T-helper 17 cell (primary cell): ENCODE data around the gene SPEN. TPM values are rescaled to one million over a fixed set of nuclear protein-coding genes. Genes with fewer than 3 reads are reported as not detected.
A peak's percentile ranks its signal among the peaks of the same experiment; 100 is the strongest.

Experiments used
- ATAC-seq: fragments of 150-1000 bp; cut with Tn5 transposase; 2 replicates; pipeline ENCODE4 v1.10.0; 2021; ENCODE audit warnings: mild to moderate bottlenecking, moderate library complexity
- DNase-seq, 3 donors: peaks; one replicate each; pipeline versions ENCODE4 v3.0.0 to v3.0.0-alpha.2; 2020 to 2021
- H3K9me3 ChIP-seq: one replicate; pipeline ENCODE4 v1.7.0; 2013; ENCODE audit warnings: low read length, mild to moderate bottlenecking; ENCODE audit not compliant: control insufficient read depth, poor library complexity, severe bottlenecking
- H3K27ac Mint-ChIP-seq: one replicate; pipeline ENCODE4 v1.8.0; 2022; ENCODE audit warnings: mild to moderate bottlenecking, moderate library complexity, mixed read lengths
- H3K27me3 Mint-ChIP-seq: one replicate; pipeline ENCODE4 v1.8.0; 2022; ENCODE audit warnings: mixed read lengths
- H3K36me3 Mint-ChIP-seq: one replicate; pipeline ENCODE4 v1.8.0; 2022; ENCODE audit warnings: low read depth, mixed read lengths
- H3K4me1 Mint-ChIP-seq: one replicate; pipeline ENCODE4 v1.8.0; 2022; ENCODE audit warnings: mild to moderate bottlenecking, mixed read lengths
- H3K4me3 Mint-ChIP-seq: one replicate; pipeline ENCODE4 v1.8.0; 2022; ENCODE audit warnings: mild to moderate bottlenecking, moderate library complexity, mixed read lengths
- total RNA-seq, 4 donors: library from RNA in 2 of 4; stranded (reverse) in 2 of 4; gene quantifications; one replicate each; pipeline ENCODE4 v1.2.3 and lab custom pipeline; 2022 to 2026

Gene SPEN
- total RNA-seq, 2 donors from 2014 or later, result 73.8 to 79.1 TPM

- no peaks in the 10 kb centered on the region for H3K9me3 ChIP-seq
- DNase-seq, result no peak
- no peak overlapping the region for H3K4me3 Mint-ChIP-seq
- peaks cover 8% of the 10 kb centered on the region for H3K36me3 Mint-ChIP-seq
- H3K27me3 Mint-ChIP-seq, result no peaks in the 10 kb centered on the region
- peak; percentile 37 for ATAC-seq
- peak overlapping the region; percentile 82 for H3K27ac Mint-ChIP-seq
- peaks cover 51% of the 10 kb centered on the region for H3K4me1 Mint-ChIP-seq
Observed at GRCh38 chr1:15957221-15958095, 110.0 kb downstream of the SPEN start.

DNA sequence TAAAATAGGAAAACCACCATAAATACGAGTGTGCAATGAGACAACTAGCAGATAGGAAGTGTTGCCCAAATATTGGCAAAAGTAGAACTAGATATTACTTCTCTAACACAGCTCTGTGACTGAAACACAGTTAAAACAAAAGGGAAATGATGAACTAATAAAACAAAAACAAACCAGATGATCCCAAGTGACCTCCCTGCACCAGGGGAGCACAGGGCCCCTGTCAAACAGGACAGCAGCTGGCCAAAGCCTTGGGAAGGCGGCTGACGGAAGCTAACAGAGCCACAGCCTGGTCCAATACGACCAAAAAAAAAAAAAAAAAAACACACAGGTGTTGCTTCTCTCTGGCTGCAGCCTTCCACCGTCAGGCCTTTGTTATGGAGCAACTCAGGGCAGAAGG lies 110.6 kb downstream of the SPEN start:
- H3K36me3 Mint-ChIP-seq, result peaks cover 8% of the 10 kb centered on the region
- H3K4me3 Mint-ChIP-seq, result peak overlapping the region; percentile 12
- H3K9me3 ChIP-seq, result no peaks in the 10 kb centered on the region
- ATAC-seq (no peak), DNase-seq (no peak)
- peaks cover 47% of the 10 kb centered on the region for H3K4me1 Mint-ChIP-seq
- no peaks in the 10 kb centered on the region for H3K27me3 Mint-ChIP-seq
- peak overlapping the region; percentile 82 for H3K27ac Mint-ChIP-seq

DNA sequence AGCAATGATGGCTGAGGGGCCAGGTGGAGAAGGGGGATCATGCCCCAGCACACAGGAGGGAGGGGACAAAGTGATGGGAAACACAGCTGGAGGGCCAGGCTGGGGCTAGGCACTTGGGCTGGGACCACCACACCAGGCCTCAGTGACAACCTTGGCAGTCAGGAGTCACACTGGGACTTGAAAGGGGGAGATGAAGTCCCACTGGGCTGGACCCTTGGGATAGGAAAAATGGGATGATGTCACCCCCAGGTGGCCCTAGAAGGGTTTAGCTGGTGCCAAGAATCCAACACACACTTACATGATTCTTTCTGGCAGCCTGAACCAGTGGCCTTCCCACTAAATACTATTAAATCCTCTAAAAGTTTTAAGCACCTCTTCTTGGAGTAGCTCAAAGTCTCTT lies 111.3 kb downstream of the SPEN start:
- no peaks in the 10 kb centered on the region for H3K27me3 Mint-ChIP-seq
- H3K4me3 Mint-ChIP-seq, result no peak overlapping the region
- ATAC-seq (no peak), DNase-seq (no peak)
- H3K4me1 Mint-ChIP-seq, result peaks cover 49% of the 10 kb centered on the region
- peak overlapping the region; percentile 82 for H3K27ac Mint-ChIP-seq
- no peaks in the 10 kb centered on the region for H3K9me3 ChIP-seq
- H3K36me3 Mint-ChIP-seq, result peaks cover 8% of the 10 kb centered on the region

GRCh38 chr1:15959424-15959823 lies 111.9 kb downstream of the SPEN start:
- peak overlapping the region; percentile 82 for H3K27ac Mint-ChIP-seq
- peaks cover 47% of the 10 kb centered on the region for H3K4me1 Mint-ChIP-seq
- H3K36me3 Mint-ChIP-seq, result peaks cover 8% of the 10 kb centered on the region
- no peak for DNase-seq
- no peaks in the 10 kb centered on the region for H3K27me3 Mint-ChIP-seq
- no peaks in the 10 kb centered on the region for H3K9me3 ChIP-seq
- no peak for ATAC-seq
- H3K4me3 Mint-ChIP-seq, result no peak overlapping the region

- Mint-ChIP-seq H3K27me3 (no peaks in the 10 kb centered on the region), H3K4me1 (peaks cover 46% of the 10 kb centered on the region), H3K36me3 (peaks cover 8% of the 10 kb centered on the region), H3K27ac (peak overlapping the region; percentile 82), H3K4me3 (no peak overlapping the region)
- DNase-seq, result no peak
- no peaks in the 10 kb centered on the region for H3K9me3 ChIP-seq
- ATAC-seq, result no peak
Observed at GRCh38 chr1:15959827-15960446, 112.4 kb downstream of the SPEN start.

DNA sequence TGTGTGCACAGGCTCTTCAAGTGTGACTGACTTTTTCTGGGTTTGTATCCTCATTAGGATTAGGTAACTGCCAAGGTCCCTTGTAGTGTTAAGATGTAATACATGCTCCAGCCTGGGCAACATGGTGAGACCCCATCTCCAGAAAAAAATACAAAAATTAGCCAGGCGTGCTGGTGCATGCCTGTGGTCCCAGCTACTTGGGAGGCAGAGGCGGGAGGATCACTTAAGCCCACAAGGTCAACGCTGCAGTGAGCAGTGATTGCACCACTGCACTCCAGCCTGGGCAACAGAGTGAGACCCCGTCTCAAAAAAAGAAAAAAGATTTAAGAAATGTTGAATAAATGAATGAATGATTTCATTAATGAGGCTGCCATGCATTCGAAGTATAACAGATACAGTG lies 113.3 kb downstream of the SPEN start:
- Mint-ChIP-seq H3K4me3 (no peak overlapping the region), H3K36me3 (peaks cover 8% of the 10 kb centered on the region), H3K27me3 (no peaks in the 10 kb centered on the region), H3K4me1 (peaks cover 50% of the 10 kb centered on the region), H3K27ac (peak overlapping the region; percentile 41)
- no peak for DNase-seq
- ATAC-seq, result no peak
- no peaks in the 10 kb centered on the region for H3K9me3 ChIP-seq

DNA sequence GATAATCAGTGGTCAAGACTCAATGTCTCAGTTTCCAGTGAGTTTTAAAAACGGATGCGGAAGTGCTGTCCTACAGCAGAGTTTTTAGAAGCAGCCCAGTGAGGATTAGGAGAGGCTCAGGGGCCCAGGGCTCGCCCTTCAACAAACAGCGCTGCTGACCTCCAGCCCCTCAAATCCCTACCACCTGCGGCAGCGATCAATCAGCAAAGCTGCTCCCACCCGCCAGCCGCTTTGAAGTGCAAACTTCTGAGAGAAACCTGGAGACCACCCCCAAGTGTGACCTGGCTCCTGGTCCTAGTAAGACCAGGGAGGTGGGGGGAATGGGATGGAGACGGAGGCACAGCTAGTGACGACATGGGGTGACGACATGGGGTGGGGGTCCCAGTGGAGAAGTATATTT lies 114.0 kb downstream of the SPEN start:
- H3K4me1 Mint-ChIP-seq, result peaks cover 50% of the 10 kb centered on the region
- ATAC-seq (no peak), DNase-seq (no peak)
- H3K27me3 Mint-ChIP-seq, result no peaks in the 10 kb centered on the region
- peak overlapping the region; percentile 41 for H3K27ac Mint-ChIP-seq
- no peaks in the 10 kb centered on the region for H3K9me3 ChIP-seq
- H3K4me3 Mint-ChIP-seq, result no peak overlapping the region
- peaks cover 7% of the 10 kb centered on the region for H3K36me3 Mint-ChIP-seq

DNA sequence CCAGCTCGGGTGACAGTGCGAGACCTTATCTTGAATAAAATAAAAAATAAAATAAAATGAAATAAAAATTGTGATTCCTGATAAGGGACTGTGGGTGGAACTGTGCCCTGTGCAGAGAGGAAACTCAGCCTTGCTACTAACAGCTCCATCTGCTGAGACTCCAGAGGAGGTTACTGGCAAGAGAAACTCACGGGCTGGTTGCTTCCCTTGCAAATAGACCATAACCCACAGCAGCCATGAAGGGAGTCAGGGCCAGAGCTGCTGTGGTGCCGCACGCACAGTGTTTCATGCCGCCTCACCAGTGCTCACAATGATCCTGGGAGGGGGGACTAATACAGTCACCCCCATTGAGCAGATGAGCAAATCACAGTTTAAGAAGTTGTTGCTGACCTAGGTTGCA lies 114.7 kb downstream of the SPEN start:
- no peak for ATAC-seq
- H3K9me3 ChIP-seq, result no peaks in the 10 kb centered on the region
- peak overlapping the region; percentile 41 for H3K27ac Mint-ChIP-seq
- DNase-seq, result no peak
- peaks cover 50% of the 10 kb centered on the region for H3K4me1 Mint-ChIP-seq
- H3K4me3 Mint-ChIP-seq, result no peak overlapping the region
- H3K27me3 Mint-ChIP-seq, result no peaks in the 10 kb centered on the region
- peaks cover 5% of the 10 kb centered on the region for H3K36me3 Mint-ChIP-seq

GRCh38 chr1:15962671-15963362 lies 115.3 kb downstream of the SPEN start:
- no peaks in the 10 kb centered on the region for H3K9me3 ChIP-seq
- Mint-ChIP-seq H3K4me3 (peak overlapping the region; percentile 82), H3K27me3 (no peaks in the 10 kb centered on the region), H3K27ac (peak overlapping the region; percentile 95), H3K4me1 (peaks cover 47% of the 10 kb centered on the region), H3K36me3 (no peaks in the 10 kb centered on the region)
- DNase-seq (no peak), ATAC-seq (no peak)

DNA sequence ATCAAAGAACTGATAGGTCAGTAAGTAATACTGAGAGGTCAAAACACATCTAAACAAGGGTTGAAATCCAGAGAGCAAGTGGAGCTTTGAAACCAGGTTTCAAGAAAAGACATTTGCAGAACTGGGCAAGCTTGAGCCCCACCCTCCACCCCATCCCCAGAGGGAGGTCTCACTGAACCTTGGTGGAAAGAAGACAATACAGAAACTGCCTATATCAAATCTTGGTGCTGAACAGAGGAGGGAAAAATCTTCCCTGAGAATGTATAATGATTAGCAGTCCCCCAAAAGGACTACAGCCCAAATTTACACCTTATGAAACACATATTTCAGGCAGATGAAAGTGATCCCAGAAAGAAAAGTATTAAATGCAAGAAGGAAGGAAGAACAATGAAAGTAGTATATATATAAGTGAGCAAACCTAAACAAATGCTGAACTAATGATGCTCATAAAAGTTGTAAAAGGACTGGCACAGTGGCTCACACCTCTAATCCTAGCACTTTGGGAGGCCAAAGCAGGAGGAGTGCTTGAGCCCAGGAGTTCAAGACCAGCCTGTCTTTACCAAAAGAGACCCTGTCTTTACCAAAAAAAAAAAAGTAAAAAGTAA lies 116.0 kb downstream of the SPEN start:
- Mint-ChIP-seq H3K36me3 (no peaks in the 10 kb centered on the region), H3K27me3 (no peaks in the 10 kb centered on the region), H3K4me1 (peaks cover 49% of the 10 kb centered on the region), H3K27ac (peak overlapping the region; percentile 95), H3K4me3 (peak overlapping the region; percentile 82)
- DNase-seq, result no peak
- no peak for ATAC-seq
- H3K9me3 ChIP-seq, result no peaks in the 10 kb centered on the region

- peak overlapping the region; percentile 95 for H3K27ac Mint-ChIP-seq
- H3K4me1 Mint-ChIP-seq, result peaks cover 48% of the 10 kb centered on the region
- no peaks in the 10 kb centered on the region for H3K9me3 ChIP-seq
- no peaks in the 10 kb centered on the region for H3K36me3 Mint-ChIP-seq
- H3K27me3 Mint-ChIP-seq, result no peaks in the 10 kb centered on the region
- peak overlapping the region; percentile 82 for H3K4me3 Mint-ChIP-seq
- ATAC-seq, result no peak
- DNase-seq, result no peak
Observed at GRCh38 chr1:15963968-15964648, 116.6 kb downstream of the SPEN start.

DNA sequence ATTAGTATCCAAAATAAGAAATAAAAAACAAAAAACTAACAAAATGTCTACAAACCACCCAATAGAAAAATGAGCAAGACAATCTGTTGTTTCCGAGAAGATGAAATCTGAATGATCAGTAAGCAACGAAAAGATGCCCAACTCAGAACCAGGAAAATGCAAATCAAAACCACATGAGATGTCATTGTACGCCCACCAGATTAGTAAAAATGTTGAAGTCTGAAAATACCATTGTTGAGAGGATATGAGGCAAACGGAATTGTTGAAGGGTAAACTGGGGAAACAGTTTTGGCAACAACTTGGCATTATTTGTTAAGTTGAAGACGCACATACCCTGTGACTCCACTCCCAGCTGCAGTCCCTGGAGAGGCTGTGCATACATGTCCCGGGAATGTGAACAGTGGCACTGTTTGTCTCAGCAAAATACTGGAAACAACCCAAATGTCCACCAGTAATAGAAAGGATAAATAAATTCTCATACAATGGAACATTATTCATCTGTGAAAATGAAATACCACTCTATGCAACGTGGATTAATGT lies 117.8 kb downstream of the SPEN start:
- peak overlapping the region; percentile 95 for H3K27ac Mint-ChIP-seq
- peaks cover 43% of the 10 kb centered on the region for H3K4me1 Mint-ChIP-seq
- H3K9me3 ChIP-seq, result no peaks in the 10 kb centered on the region
- H3K4me3 Mint-ChIP-seq, result peak overlapping the region; percentile 84
- ATAC-seq, result no peak
- no peaks in the 10 kb centered on the region for H3K36me3 Mint-ChIP-seq
- H3K27me3 Mint-ChIP-seq, result no peaks in the 10 kb centered on the region
- no peak for DNase-seq
